Vagina (tissue), 2 donors: ENCODE data around the gene APLN.

Source experiments
- POLR2A ChIP-seq, 2 donors: fragments of 450-650 bp; IDR thresholded peaks; one replicate each; pipeline ENCODE4 v1.6.1; 2017; ENCODE audit warnings: antibody characterized with exemption in 2 of 2, mild to moderate bottlenecking in 2 of 2, moderate library complexity in 2 of 2
- POLR2AphosphoS5 ChIP-seq, 2 donors: sonication (generic); formaldehyde crosslinking; IDR thresholded peaks; one replicate each; pipeline ENCODE4 v1.9.0; 2017; ENCODE audit warnings: antibody characterized with exemption in 2 of 2, mild to moderate bottlenecking in 2 of 2, low read depth in 1 of 2; ENCODE audit not compliant: insufficient read depth in 1 of 2
- TF ChIP-seq, protein P1 (sequence below), 3 experiments: fragments of 450-650 bp in 2 of 3; fragments of 200-600 bp in 1 of 3; sonication (generic) in 1 of 3; IDR thresholded peaks; one replicate each; pipeline ENCODE4 v1.5.1; 2017 to 2019; ENCODE audit warnings: antibody characterized with exemption in 3 of 3, mild to moderate bottlenecking in 2 of 3, moderate library complexity in 2 of 3

DNA sequence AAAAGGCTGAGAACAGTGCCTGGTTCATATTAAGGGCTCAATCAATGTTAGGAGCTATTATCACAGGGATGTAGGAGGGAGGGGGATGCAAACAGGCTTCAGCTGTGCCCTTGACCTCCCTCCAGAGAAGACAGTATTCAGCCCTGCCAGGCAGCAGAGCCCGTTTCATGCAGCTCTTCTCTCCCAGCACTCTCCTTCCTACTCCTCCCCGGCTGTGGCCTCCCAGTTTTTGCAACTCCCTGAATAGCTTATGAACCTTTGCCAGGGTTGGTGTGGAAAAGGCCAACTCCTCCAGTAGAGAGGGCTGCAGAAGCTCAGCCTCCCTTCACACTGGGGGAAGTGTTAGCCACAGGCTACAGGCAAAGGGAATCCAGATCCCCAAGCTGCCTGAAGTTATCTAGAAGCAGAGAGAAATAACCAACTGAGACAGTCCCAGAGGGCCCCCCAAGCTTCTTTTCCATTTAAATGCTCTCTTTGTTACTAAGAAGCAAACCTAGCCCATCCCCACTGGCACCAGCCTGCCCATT, 31.7 kb upstream of the APLN start:
- TF ChIP-seq, protein P1, sequence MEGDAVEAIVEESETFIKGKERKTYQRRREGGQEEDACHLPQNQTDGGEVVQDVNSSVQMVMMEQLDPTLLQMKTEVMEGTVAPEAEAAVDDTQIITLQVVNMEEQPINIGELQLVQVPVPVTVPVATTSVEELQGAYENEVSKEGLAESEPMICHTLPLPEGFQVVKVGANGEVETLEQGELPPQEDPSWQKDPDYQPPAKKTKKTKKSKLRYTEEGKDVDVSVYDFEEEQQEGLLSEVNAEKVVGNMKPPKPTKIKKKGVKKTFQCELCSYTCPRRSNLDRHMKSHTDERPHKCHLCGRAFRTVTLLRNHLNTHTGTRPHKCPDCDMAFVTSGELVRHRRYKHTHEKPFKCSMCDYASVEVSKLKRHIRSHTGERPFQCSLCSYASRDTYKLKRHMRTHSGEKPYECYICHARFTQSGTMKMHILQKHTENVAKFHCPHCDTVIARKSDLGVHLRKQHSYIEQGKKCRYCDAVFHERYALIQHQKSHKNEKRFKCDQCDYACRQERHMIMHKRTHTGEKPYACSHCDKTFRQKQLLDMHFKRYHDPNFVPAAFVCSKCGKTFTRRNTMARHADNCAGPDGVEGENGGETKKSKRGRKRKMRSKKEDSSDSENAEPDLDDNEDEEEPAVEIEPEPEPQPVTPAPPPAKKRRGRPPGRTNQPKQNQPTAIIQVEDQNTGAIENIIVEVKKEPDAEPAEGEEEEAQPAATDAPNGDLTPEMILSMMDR (IDR thresholded peaks at IDR 0.05) = no peak
- TF ChIP-seq POLR2A (IDR thresholded peaks at IDR 0.05) (no peak), POLR2AphosphoS5 (IDR thresholded peaks at IDR 0.05; ENCODE audit: insufficient read depth in 1 of 2, low read depth in 1 of 2) (no peak)
